Peyer's patch (tissue), 4 donors: Measurements from ENCODE around the gene MTFMT.

Experiments used
- POLR2A ChIP-seq, 2 donors: fragments of 450-650 bp; IDR thresholded peaks; one replicate each; pipeline ENCODE4 v1.5.1; 2017; ENCODE audit warnings: antibody characterized with exemption in 2 of 2, mild to moderate bottlenecking in 2 of 2, moderate library complexity in 2 of 2
- TF ChIP-seq, protein P1 (sequence below), 6 experiments: fragments of 450-650 bp in 4 of 6; fragments of 200-600 bp in 2 of 6; sonication (generic) in 1 of 6; IDR thresholded peaks; one replicate each; pipeline ENCODE4 v1.5.1; 2017 to 2019; ENCODE audit warnings: antibody characterized with exemption in 6 of 6, mild to moderate bottlenecking in 3 of 6, moderate library complexity in 1 of 6

DNA sequence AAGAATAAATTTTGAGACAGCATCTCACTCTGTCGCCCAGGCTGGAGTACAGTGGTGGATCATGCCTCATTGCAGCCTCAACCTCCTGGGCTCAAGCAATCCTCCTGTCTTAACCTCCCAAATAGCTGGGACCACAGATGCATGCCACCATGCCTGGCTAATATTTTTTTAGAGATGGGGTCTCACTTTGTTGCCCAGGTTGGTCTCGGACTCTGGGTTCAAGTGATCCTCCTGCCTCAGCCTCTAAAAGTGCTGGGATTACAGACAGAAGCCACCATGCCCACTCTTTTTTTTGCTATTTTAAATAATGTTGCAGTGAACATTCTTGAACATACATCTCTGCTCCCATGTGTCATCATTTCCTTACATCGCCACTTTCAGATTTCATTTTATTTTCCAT is 9.0 kb upstream of the MTFMT start:
- TF ChIP-seq, protein P1, sequence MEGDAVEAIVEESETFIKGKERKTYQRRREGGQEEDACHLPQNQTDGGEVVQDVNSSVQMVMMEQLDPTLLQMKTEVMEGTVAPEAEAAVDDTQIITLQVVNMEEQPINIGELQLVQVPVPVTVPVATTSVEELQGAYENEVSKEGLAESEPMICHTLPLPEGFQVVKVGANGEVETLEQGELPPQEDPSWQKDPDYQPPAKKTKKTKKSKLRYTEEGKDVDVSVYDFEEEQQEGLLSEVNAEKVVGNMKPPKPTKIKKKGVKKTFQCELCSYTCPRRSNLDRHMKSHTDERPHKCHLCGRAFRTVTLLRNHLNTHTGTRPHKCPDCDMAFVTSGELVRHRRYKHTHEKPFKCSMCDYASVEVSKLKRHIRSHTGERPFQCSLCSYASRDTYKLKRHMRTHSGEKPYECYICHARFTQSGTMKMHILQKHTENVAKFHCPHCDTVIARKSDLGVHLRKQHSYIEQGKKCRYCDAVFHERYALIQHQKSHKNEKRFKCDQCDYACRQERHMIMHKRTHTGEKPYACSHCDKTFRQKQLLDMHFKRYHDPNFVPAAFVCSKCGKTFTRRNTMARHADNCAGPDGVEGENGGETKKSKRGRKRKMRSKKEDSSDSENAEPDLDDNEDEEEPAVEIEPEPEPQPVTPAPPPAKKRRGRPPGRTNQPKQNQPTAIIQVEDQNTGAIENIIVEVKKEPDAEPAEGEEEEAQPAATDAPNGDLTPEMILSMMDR (IDR thresholded peaks at IDR 0.05), result no peak
- no peak for TF ChIP-seq POLR2A (IDR thresholded peaks at IDR 0.05)
